ENCODE data around the gene ST6GAL1.
"Not testable (repeated sequence)": the region's sequence is repeated elsewhere in the genome, so short reads cannot be mapped to it uniquely, and the experiment has no call there.

ST6GAL1 gene

DNA sequence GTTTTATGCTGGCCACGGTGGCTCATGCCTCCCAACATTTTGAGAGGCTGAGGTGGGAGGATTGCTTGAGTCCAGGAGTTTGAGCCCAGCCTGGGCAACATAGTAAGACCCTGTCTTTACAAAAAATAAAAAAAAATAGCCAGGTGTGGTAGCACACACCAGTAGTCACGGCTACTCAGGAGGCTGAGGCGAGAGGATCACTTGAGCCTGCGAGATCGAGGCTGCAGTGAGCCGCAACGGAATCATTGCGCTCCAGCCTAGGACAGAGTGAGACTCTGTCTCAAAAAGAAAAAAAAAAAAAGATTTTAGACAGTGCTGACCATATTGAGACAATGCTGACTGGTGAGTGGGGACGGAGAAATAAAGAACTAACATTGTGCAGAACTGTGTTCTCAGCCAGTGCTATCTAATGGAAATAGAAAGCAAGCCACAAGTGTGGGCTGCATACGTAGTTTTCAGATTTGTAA, 67.2 kb downstream of the ST6GAL1 start:
- no peak for DNase-seq

DNA sequence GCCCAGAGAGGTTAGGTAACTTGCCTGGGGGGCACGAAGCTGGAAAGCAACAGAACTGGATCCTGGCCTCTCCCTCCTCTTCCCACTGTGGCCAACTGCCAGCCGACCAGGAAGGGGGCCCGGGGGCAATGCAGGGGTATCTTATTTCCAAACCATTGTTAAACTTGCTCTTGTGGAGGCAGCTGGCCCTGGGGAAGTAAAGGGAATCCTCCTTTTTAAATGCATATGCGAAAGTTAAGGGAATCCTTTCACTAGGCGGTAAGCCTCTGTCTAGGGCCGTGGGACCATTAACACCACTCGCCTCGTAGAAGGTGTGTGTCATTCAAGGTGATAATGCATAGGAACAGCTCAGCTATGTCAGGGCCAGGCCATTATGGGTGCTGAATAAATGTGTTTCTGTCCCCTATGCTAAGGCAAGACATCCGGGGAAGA, 68.6 kb downstream of the ST6GAL1 start:
- DNase-seq, result no peak

DNA sequence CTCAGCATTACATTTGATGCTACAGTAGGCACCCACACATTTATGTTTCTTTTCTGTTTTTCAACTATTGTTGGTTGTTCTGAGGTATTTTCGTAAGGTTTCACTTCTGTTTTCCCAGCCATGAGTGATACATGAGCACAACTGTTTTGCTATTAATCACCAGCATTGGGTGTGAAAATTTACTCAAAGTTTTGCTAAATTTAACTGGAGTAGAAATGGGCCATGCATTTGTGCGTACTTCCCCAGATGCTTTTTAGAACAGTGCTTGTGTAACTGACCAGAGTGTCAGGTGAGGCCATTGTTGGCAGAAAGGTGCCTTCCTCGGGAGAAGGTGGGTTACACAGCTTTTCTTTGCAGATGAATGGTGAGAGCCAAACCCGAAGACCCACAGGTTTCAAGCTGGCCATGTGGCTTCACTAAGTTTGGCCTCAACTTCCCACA, 70.4 kb downstream of the ST6GAL1 start:
- DNase-seq, result no peak

DNA sequence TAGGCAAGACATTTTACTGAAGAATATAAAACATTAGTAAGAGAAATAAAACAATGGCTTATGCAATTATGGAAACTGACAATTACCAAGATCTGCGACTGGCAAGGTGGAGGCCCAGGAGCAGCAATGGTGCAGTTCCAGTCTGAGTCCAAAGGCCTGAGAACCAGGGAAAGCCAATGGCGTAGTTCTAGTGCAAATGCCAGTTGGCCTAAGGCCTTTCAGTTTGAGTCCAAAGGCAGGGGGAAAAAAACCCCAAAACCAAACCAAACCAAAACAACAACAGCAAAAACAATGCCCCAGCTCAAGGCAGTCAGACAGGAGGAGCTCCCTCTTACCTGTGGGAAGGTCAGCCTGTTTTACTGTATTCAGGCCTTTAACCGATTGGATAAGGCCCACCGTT, 72.6 kb downstream of the ST6GAL1 start:
- no peak for DNase-seq

DNA sequence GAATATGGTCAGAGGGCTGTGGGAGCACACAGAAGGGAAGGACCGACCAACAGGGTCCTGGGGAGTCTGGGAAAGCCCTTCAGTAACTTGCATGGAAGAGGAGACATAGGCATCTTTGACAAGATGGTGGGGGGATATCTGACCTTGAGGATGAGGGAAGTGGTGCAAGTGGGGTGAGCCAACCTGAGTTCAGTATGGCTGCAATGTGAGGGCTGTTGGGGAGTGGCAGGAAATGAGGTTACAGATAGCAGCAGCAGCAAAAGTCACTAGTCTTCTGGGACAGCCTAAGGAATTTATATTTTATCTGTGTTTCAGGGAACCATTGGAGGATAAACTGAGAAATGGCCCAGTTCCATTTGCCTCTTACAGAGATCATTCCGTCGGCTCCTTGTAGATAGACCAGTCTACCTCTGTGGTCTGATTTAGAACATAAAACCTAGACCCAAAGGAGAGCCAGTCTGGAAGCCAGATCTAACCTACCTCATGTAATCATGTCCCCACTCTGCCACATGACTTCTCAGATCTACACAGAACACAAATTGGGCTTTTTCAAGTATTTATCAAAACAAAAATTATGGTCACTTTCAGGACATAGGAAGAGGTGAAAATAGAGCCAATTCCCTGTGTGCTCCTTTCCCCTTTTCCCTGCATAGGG, 75.6 kb downstream of the ST6GAL1 start:
- DNase-seq, result peak; percentile 27 to 29

DNA sequence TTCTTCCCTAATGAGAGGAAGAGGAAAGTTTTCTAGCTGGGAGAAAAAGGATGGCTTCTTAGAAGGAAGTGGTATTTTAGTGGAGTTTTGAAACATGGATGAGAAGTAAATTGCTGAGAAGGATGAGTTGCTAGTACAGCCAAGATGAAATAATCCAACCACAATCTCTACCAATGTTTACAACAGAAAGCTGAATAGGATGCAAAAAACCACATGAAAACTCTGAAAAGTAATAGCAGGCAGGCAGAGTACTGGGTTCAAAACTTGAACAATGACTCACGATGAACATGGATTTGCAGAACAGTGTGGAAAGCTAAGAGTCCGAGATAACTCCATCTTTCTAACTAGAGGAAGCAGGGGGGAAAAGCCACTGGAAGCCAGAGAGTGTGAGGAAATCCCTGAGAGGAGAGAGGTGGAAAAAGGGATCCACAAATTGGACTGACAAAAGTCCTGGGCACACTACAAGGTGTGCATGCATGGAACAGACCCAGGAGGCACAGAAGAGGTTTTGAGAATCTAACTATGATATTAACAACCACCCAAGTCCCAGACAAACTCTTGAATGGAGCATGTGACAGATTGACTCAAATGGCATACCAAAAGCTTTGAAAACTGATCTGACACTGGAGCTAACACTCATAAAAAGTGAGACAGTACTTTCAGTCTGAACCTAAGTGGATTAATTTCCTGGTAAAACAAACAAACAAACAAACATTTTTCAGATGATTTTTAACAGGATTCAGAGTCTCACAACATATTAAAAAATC, 76.7 kb downstream of the ST6GAL1 start:
- peak in 1 of 2 experiments; percentile 36 for DNase-seq

DNA sequence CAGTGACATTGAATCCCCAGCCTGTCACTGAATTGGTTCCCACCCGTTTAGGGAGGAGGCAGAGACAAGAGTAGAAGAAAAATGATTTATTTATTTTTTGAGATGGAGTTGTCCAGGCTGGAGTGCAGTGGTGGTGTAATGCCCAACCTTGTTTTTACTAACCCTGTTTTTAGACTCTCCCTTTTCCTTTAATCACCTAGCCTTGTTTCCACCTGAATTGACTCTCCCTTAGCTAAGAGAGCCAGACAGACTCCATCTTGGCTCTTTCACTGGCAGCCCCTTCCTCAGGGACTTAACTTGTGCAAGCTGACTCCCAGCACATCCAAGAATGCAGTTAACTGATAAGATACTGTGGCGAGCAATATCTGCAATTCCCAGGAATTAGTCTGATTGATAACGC, 80.1 kb downstream of the ST6GAL1 start:
- not testable (repeated sequence) for DNase-seq

DNA sequence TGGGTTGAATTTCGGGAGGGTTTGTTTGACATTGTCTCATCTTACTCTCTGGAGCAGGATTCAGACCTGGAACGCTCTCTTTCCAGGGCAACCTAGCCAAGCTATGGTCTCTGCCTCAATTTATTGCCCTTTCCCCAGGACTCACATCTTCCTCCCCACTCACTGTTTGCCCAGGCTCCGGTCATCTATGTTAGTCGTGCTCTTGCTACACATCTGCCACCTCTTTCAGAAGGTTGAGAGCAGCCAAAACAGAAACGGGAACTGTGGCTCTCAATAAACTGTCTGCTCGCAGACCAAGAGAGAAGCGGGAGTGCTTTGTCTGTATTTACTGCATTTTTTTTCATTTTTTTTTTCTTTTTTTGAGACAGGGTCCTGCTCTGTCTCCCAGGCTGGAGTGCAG, 81.6 kb downstream of the ST6GAL1 start:
- no peak for DNase-seq

DNA sequence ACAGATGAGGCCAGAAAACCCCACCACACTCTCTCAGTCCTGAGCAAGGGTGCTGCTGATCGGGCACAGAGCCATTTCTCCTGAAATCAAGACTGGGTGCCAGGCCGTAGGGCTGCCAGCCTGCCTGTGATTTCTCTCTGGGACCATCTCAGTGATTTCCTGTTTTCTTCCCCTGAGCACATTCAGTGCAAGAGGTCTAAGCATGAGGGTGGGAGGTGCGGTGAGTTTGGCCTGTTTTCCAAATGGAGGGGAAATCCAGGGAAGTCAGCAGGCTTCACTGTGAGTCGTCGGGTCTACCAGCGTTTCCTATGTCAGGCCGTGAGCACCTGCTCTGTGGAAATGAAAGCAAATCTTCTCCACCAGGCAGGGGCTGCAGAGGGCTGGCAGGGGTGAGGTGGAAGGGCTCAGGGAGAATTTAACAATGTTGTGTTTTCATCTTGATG, 82.3 kb downstream of the ST6GAL1 start:
- no peak for DNase-seq

DNA sequence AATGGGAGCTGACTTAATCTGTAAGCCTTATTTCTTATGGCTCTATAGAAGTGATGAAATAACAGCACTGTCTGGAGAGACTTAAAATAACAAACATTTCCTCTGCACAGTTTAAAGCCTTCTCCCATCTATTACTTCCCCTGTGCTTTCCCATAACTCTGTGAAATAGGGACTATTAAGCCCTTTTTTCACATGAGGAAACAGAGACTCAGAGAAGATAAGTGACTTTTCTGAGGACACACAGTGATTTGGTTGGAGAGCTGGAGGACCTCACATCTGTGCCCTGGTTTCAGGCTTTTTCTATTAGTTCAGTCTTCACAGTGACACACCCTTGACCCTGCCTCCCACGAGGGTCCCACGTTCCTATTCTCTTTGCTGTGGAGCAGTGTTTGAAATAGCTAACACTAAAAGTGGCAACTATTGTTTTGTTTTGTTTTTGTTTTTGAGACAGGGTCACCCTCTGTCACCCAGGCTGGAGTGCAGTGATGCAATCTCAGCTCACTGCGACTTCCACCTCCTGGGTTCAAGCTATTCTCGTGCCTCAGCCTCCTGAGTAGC, 82.9 kb downstream of the ST6GAL1 start:
- peak; percentile 29 to 53 for DNase-seq

DNA sequence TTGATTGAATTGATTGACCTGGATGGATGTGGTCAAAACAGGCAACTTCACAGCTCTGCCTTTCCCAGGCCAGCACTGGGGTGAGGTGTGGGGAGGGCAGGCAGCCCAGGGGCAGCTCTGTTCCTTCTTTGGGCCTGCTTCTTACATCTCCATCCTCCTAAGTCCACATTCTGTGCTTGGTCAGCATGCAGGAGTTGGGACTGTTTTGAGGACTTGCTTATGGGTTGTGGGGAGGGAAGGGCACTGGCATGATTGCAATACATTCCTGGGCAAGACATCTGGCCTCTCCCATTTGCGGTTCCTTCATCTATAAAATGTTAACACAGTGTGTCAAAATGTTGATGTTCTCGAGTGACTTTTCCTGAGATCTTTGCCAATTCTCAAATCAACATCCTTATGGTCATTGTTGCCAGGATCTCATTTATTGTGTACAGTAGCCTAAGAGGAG, 84.1 kb downstream of the ST6GAL1 start:
- no peak for DNase-seq

DNA sequence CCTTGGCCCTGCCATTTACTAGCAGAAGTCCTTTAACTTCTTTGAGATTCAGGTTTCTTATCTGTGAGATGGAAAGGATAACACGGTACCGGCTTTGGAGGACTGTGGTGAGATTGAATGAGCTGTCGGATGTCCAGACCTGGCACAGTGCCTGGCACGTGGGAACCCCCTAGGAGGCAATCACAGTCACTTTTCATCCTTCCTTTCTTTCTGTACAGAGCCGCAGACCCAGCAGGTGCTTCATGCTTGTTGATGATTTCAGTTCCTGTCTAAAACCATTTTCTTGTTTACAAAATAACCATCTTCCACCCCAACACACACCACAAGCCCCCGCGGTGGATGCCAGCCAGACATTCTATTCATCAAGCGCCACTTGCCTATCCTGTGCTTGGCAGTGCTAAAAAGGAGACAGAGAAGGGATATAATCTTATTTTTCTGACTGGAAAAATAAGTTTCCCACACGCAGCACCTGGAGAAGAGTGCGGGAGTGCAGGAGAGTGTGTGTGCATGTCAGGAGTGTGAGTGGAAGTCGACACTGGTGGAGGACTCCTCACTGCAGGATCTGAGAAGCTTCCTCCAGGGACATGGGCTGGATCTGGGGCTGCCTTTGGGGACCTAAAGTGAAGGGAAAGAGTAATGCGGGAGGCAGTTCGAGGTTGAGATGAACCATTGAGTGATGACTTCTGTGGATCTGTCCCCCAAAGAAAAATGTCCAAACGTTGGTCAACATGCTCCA, 85.7 kb downstream of the ST6GAL1 start:
- no peak for DNase-seq

DNA sequence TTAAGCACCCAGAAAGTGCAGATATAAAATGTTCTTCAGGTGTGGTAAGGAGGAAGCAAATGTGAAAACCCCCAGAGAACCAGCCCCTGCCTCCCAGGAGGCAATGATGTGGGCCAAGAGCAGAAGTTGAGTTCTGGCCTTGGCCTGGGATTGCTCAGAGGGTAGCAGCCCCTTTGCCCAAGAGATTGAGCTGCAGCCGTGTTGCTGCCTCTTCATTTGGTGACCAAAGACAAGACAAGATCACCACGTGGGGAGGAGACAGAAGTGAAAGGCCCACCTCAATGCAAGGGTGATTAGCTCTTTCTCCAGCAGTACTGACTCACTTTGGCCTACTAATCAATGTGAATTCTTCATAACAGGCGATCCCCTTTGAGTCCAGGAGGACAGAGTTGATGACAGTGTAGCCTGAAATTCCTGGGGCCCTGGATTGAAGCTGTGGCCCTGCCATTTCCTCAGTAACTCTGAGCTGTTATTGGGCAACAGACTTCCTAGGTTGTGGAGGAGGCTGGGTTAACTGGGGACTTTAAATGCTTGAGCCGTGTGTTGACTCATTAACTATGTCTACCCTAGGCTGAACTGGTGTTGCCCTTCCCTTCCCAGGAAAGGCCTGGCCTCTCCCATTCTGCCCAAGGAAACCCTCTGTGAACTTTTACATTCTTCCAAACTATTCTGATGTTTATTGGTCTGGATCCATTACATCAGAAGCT, 86.5 kb downstream of the ST6GAL1 start:
- DNase-seq, result peak; percentile 36

DNA sequence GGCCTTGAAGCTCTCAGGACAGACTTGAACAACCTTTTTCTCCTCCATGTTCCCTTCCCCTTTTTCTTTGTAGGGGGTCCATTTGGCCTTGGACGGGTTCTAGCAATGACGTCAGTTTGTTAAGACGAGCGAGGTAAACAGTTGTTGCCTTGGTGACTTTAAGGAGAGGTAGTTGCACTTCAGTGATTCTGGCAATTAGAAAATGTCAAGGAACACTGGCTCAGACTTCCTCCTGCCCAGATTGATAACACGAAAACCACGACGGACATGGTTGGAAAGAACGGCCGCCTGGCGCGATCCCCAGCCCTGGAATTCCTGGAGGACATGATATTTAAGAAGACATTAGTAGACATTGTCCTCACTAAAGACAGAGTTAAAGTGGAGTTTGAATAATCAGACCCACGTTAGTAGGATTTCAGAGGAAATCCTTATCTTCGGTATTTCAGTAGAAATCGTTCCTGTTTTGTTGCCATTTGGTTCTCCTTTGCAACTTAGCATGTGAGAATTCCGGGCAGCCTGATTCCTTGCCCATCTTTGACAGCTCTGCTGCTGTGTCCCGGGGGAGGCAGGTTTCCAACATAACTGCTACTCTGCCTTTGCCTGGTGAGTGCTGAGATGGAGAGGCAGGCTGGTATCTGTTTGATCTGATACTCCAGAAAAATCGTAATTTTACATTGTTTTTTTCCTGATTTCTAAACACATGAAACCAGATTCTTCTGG, 87.3 kb downstream of the ST6GAL1 start:
- no peak for DNase-seq

DNA sequence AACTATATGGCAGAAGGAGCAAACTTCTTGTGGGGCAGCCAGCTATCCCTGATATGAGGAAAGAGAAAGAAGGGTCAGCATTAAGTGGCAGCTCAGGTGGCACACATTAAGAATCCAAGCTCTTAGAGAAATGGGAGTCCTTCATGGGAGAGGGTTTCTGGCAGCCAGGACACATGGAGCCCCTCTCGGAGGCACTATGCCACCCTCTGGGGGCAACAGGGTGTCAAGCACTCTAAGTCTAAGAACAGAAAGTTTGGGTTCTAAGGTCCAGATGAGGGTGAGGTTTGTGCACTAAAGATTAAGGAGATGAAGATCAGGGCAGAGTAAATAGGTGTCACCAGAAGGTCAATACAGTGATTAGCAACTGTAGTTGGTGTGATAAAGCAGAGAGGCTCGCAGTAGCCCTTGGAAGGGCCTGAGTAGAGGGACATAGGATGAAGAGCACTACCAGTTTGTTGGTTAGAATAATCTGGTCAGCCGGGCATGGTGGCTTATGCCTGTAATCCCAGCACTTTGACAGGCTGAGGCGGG, 89.3 kb downstream of the ST6GAL1 start:
- no peak for DNase-seq

DNA sequence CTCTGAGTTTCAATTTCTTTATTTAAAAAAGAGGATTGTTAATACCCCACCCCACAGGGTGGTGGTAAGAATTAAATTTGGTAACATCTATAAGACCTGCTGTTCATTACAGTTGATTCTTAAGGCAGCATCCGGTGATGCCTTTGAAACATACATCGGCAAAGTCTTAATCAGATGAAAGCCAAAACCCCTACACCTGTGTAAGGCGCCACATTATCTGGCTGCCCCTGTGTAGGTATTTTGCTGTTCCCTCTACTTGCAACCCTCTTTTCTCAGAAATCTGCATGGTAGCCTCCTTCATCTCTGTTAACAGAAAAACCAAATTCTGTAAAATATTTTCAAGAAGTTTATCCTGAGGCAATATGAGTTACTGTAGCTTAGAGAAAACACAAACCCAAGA, 90.0 kb downstream of the ST6GAL1 start:
- DNase-seq, result no peak

DNA sequence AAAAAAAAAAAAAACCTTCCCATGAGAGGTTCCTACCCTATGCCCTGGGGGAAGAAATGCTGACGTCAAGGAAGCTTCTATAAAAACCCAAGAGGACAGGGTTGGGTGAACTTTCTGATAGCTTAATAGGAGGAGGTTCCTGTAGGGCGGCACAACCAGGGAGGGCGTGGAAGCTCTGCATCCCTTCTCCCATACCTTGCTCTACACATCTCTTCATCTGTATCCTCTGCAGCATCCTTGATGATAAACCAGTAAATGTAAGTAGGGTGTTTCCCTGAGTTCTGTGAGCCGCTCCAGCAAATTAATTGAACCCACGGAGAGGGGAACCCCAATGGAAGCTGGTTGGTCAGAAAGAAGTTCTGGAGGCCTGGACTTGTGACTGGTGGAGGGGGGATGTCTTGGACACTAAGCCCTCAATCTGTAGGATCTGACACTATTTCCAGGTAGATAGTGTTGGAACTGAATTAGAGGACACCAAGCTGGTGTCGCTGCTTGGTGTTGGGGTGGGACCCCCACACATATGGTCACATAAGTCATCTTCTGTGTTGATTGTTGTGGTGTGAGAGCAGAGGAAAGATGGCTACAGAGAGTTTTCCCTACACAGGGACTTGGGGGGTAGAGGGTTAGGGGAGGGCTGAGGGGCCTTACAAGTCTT, 91.5 kb downstream of the ST6GAL1 start:
- no peak for DNase-seq

DNA sequence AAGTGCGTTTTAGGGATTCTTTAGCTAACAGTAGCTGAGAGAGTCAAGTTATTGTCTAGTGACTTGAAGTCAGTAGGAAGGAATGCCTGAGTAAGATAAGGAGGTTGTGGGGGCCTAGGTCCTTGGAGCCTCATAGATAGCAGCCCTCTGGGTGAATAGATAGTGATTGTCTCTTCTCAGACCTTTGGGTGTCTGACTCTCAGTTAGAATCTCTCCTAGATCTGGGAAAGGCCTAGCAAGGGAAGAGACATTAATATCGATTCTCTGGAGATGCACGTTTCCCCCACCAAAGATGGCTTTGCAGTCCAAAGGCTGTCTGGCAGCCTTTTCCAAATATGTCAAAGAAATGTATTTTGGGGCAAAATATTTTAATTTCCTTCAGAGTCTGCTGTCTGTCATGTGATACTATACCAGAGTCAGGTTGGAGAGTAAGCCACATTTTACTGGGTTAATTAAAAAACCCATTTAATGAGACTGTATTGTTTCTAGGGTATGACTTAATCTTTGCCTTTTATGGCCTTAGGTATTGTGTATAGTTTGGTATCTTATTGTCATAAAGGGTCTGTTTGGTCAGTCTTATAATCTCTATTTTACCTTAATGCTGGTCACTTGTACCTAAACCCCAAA, 92.2 kb downstream of the ST6GAL1 start:
- no peak for DNase-seq

DNA sequence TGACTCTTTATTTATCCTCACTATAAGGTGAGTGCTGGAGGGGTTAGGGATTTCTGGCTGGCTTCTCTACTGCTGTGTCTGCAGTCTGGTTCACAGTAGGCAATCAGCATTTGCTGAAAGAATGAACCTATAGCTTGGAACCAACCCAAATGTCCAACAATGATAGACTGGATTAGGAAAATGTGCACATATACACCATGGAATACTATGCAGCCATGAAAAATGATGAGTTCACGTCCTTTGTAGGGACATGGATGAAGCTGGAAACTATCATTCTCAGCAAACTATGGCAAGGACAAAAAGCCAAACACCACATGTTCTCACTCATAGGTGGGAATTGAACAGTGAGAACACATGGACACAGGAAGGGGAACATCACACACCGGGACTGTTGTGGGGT, 93.0 kb downstream of the ST6GAL1 start:
- DNase-seq, result not testable (repeated sequence)

DNA sequence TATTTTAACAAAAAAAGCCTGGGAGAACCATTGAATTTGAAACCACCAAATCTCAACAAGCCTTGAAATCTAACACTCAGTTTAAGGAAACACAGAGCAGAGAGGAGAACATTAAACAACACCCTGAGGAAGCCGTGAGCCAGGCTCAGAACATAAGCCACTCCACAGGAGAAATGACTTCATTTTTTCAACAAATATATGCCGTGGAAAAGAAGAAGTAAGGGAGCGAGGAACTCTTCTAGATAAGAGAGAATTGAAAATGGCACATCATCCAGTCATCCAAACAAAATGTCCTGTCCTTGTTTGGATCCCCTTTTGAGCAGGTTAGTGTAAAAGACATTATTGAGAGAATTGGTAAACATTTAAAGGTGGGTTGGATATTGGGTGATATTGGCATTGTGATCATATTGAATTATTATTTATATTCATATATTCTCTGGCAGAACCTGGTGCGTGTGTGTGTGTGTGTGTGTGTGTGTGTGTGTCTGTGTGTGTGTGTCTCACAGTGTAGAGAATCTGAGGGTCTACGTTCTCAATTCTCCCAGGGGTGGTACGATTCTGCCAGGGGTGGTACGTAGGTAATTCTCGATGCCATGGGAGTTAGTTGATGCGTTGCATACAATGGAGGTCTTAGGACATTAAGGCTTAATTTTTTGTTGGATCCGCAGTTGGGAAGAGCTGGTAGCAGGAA, 94.4 kb downstream of the ST6GAL1 start:
- no peak for DNase-seq

All from AML-193 (cell line).